Stomach (tissue), 19 donors: ENCODE data around the gene RGS11. TPM values are rescaled to one million over a fixed set of nuclear protein-coding genes. Genes with fewer than 3 reads are reported as not detected.

Source experiments
- DNase-seq, 2 donors: peaks; one replicate each; pipeline versions ENCODE4 v3.0.0 to v3.0.0-alpha.2; 2013 to 2019
- H3K27ac ChIP-seq, 5 donors: fragments of 200-600 bp in 4 of 5; sonication (generic) in 4 of 5; one replicate each; pipeline ENCODE4 v1.5.1; 2013 to 2019; ENCODE audit warnings: mild to moderate bottlenecking in 1 of 5, moderate library complexity in 1 of 5
- H3K27me3 ChIP-seq, 3 donors: fragments of 200-600 bp; sonication (generic); one replicate each; pipeline ENCODE4 v1.5.1; 2017 to 2019; ENCODE audit warnings: mixed run types in 1 of 3
- H3K36me3 ChIP-seq, 4 donors: fragments of 200-600 bp; sonication (generic); 1 replicate in 3 of 4; 2 replicates in 1 of 4; pipeline ENCODE4 v1.5.1; 2016 to 2019
- H3K4me1 ChIP-seq, 4 donors: fragments of 200-600 bp; sonication (generic); one replicate each; pipeline ENCODE4 v1.5.1; 2016 to 2019
- H3K4me3 ChIP-seq, 4 donors: fragments of 200-600 bp; sonication (generic) in 3 of 4; one replicate each; pipeline ENCODE4 v1.5.1; 2016 to 2019; ENCODE audit warnings: mild to moderate bottlenecking in 1 of 4
- H3K9me3 ChIP-seq, 4 donors: fragments of 200-600 bp; sonication (generic); one replicate each; pipeline ENCODE4 v1.5.1; 2016 to 2019
- CTCF ChIP-seq, 7 experiments: fragments of 450-650 bp in 4 of 7; fragments of 200-600 bp in 3 of 7; sonication (generic) in 3 of 7; IDR thresholded peaks; one replicate each; pipeline ENCODE4 v1.5.1; 2016 to 2019; ENCODE audit warnings: antibody characterized with exemption in 7 of 7, control low read depth in 2 of 7, mild to moderate bottlenecking in 1 of 7
- EP300 ChIP-seq: sonication (generic); formaldehyde crosslinking; IDR thresholded peaks from one replicate; pipeline ENCODE4 v1.6.1; 2017; ENCODE audit warnings: antibody characterized with exemption
- POLR2A ChIP-seq, 4 donors: fragments of 450-650 bp; IDR thresholded peaks; one replicate each; pipeline ENCODE4 v1.6.1; 2016; ENCODE audit warnings: antibody characterized with exemption in 4 of 4, control low read depth in 2 of 4, mild to moderate bottlenecking in 1 of 4, moderate library complexity in 1 of 4
- POLR2AphosphoS5 ChIP-seq, 3 donors: sonication (generic); formaldehyde crosslinking; IDR thresholded peaks; one replicate each; pipeline ENCODE4 v1.6.1; 2016; ENCODE audit warnings: antibody characterized with exemption in 3 of 3
- WGBS, 5 donors: extraction: QIAGEN DNeasy Blood & Tissue Kit in 3 of 5; methylation state at CpG; one replicate each; pipeline versions ENCODE4 v1.1.5 to v1.1.7; 2013 to 2018; 5-methylcytosine and 5-hydroxymethylcytosine counted together
- intact Hi-C: fragments of 100-400 bp; cut with DNase I; formaldehyde crosslinking; loops from one replicate; pipeline ENCODE4 v1.15.1; 2023; ENCODE audit warnings: low total_unique reads
- long read RNA-seq, 10 donors: transcript quantifications; one replicate each; lab custom pipeline, GENCODE V29; 2026
- polyA plus RNA-seq, 3 donors: library from polyadenylated mRNA; stranded (reverse); fragments of 200-250 nt; gene quantifications; one replicate each; pipeline ENCODE4 v1.2.3, GENCODE V29; 2013
- total RNA-seq, 5 donors: library from RNA; depleted of rRNA; stranded (reverse); fragments of >200 nt; gene quantifications; one replicate each; pipeline versions ENCODE4 v1.1.0 to v1.2.3, GENCODE V29; 2014 to 2016
- donor health status: healthy with polysubstance abuse.
- donor health status: Bipolar disorder and iron deficiency.
- donor health status: healthy.

The RGS11 gene
- total RNA-seq: 10 to 100 TPM in 2 of 5 donors, 1 to 10 TPM in 3; 2.6 to 24.6 (median 7.0) TPM
- 10 to 100 TPM in 2 of 3 donors, 1 to 10 TPM in 1; 7.3 to 26.3 (median 11.9) TPM for polyA plus RNA-seq
- long read RNA-seq, donor 1: 0 reads
- long read RNA-seq, donor 2: 0 reads
- long read RNA-seq, donor 3: 0 reads
- long read RNA-seq, donor 4: 0 reads
- long read RNA-seq, donor 5: 0 reads
- long read RNA-seq, donor 6, partial matches to known transcripts: 0 of 1 reads
- long read RNA-seq, donor 6, other reads (novel, unspliced or antisense): 0 of 1 reads
- long read RNA-seq, donor 7: 0 reads
- long read RNA-seq, donor 8, partial matches to known transcripts: 0 of 1 reads
- long read RNA-seq, donor 8, other reads (novel, unspliced or antisense): 0 of 1 reads
- long read RNA-seq, donor 9: 0 reads
- long read RNA-seq, donor 10: 0 reads

- no peak for DNase-seq
- peaks cover 0 to 55% (median 18%) of the 10 kb centered on the region in 3 donors for H3K27me3 ChIP-seq
- WGBS, 5 donors: 3 to 35% (median 4%) methylated on average over 4 to 53 of the region's 56 CpGs
- H3K4me3 ChIP-seq: peak within 1 kb of the TSS; percentile 47 to 60 (median 52)
- TF ChIP-seq EP300 (no peak), POLR2A (IDR thresholded peaks at IDR 0.05) (no peak), POLR2AphosphoS5 (IDR thresholded peaks at IDR 0.05) (no peak)
- intact Hi-C loops: no loop called here
- H3K9me3 ChIP-seq: no peaks in the 10 kb centered on the region
- H3K36me3 ChIP-seq: no peaks in the 10 kb centered on the region
- H3K27ac ChIP-seq: peak within 1 kb of the TSS in 2 of 5 donors; percentile 32 to 49
- H3K4me1 ChIP-seq: peaks cover 18 to 46% (median 40%) of the 10 kb centered on the region in 4 donors
These were observed at the start of gene RGS11 for GRCh38 chr16:275786-276232. RGS11 (minus strand) TSS chr16:275944; CDS start chr16:275911, 33 bp downstream.

DNA sequence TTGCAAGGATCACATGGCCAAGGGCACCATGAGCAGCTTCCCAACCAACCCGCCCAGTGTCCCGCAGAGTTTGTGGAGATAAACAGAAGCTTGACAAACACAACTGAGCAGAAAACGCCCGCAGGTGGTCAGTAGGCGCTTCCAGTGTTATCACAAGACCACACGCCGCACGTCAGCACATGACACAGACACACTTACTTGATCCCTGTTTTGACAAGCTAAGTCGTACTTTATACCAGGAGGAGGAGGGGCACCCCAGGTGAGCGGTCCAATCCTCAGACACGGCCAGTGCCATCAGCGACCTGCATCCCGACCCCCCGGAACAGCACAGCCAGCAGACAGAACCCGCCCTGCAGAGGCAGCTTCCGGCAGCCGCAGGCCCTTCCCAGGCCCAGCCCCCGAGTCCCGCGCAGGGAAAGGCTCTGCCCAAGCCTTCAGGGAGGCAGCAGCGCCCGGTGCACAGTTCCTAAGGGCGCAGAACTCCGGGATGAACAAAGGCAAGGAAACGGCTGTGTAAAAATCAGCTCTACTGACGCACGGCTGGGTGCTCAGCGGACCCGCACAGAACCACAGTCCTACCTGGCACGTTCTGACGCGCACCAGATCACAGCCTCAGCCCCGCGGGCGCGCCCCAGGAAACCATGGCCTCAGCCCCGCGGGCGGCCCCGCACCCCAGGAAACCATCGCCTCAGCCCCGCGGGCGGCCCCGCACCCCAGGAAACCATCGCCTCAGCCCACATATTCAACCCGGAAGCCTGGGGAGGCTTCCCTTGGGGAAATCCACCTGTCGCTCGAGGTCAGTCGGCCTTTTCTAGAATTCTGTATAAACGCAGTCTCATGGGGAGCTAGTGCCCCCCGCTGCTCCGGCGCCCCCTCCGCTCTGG lies 48.9 kb upstream of the RGS11 start:
- Histone ChIP-seq H3K27me3 (no peaks in the 10 kb centered on the region), H3K4me1 (peaks cover 39 to 55% (median 53%) of the 10 kb centered on the region in 4 donors), H3K9me3 (no peaks in the 10 kb centered on the region), H3K36me3 (peaks cover 0 to under 1% (median 0%) of the 10 kb centered on the region in 4 donors), H3K27ac (peak overlapping the region in 4 of 5 donors; percentile 5 to 88 (median 42)), H3K4me3 (peak overlapping the region in 3 of 4 donors; percentile 17 to 31 (median 24))
- 44 to 61% (median 51%) methylated on average over 39 to 55 of the region's 55 CpGs for whole genome bisulfite sequencing, 5 donors
- TF ChIP-seq POLR2AphosphoS5 (IDR thresholded peaks at IDR 0.05): no peak
- TF ChIP-seq EP300: no peak
- TF ChIP-seq POLR2A (IDR thresholded peaks at IDR 0.05): no peak
- TF ChIP-seq CTCF (IDR thresholded peaks at IDR 0.05): no peak
- DNase-seq: peak in 1 of 2 donors; percentile 75
- intact Hi-C loops: no loop called here

- no peak for DNase-seq
- TF ChIP-seq POLR2A (IDR thresholded peaks at IDR 0.05): no peak
- TF ChIP-seq CTCF (IDR thresholded peaks at IDR 0.05): no peak
- TF ChIP-seq EP300: no peak
- TF ChIP-seq POLR2AphosphoS5 (IDR thresholded peaks at IDR 0.05): no peak
- Histone ChIP-seq H3K9me3 (no peaks in the 10 kb centered on the region), H3K4me3 (no peak overlapping the region), H3K27me3 (no peaks in the 10 kb centered on the region), H3K27ac (peak overlapping the region in 2 of 5 donors; percentile 50 to 88), H3K4me1 (peaks cover 39 to 55% (median 53%) of the 10 kb centered on the region in 4 donors), H3K36me3 (peaks cover 0 to 7% (median 3%) of the 10 kb centered on the region in 4 donors)
- intact Hi-C loops: no loop called here
- WGBS, 5 donors: 75 to 85% (median 82%) methylated on average over 16 to 17 of the region's 17 CpGs
These were observed 48.4 kb upstream of the RGS11 start for GRCh38 chr16:324201-324450.

DNA sequence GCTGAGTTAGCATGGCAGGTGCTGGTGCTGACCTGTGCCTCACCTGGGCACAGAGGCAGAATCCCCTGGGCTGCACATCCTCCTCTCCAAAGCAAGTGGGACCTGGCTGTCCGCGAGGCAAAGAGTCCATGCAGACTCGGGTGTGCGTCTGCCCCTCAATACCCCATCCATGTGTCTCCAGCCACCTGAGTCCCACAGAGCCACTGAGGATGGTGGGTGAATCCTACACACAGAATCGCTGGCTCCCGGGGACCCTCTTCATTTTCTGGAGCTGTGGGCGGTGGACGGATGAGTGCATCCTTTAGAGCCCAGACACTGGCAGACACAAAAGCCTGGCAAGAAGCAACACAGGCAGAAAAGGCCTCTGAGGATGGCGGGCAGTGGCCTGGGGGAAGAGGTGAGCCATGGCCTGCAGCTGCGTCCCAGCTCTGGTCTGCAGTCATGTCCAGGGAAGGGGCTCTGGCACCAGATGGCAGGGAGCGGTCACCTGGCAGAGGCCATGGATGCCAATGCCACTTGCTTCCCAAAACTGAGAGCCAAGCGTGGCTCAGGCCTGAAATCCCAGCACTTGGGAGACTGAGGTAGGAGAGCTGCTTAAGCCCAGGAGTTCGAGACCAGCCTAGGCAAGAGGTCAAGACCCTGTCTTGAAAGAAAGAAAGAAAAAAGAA lies 46.9 kb upstream of the RGS11 start:
- intact Hi-C loops: no loop called here
- peaks cover 6 to 20% (median 17%) of the 10 kb centered on the region in 4 donors for H3K36me3 ChIP-seq
- no peak for TF ChIP-seq EP300
- TF ChIP-seq CTCF (IDR thresholded peaks at IDR 0.05): no peak
- no peak for TF ChIP-seq POLR2AphosphoS5 (IDR thresholded peaks at IDR 0.05)
- no peak for TF ChIP-seq POLR2A (IDR thresholded peaks at IDR 0.05)

More for the DNA sequence above, 46.9 kb upstream of the RGS11 start:
- WGBS, 5 donors: 92 to 95% (median 94%) methylated on average over 13 of the region's 13 CpGs
- DNase-seq: no peak
- Histone ChIP-seq H3K27me3 (no peaks in the 10 kb centered on the region), H3K9me3 (no peaks in the 10 kb centered on the region), H3K4me1 (peaks cover 29 to 42% (median 41%) of the 10 kb centered on the region in 4 donors), H3K4me3 (no peak overlapping the region), H3K27ac (no peak overlapping the region)
